GM19328 (cell line): ENCODE measurements around the gene HMGA1.
A peak's percentile ranks its signal among the peaks of the same experiment; 100 is the strongest.

Source experiments
- ATAC-seq: cut with Tn5 transposase; IDR thresholded peaks from one replicate; pipeline ENCODE4 v1.9.1; 2021; ENCODE audit warnings: mild to moderate bottlenecking, moderate library complexity; ENCODE audit not compliant: unreplicated experiment

The HMGA1 gene, protein sequence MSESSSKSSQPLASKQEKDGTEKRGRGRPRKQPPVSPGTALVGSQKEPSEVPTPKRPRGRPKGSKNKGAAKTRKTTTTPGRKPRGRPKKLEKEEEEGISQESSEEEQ

DNA sequence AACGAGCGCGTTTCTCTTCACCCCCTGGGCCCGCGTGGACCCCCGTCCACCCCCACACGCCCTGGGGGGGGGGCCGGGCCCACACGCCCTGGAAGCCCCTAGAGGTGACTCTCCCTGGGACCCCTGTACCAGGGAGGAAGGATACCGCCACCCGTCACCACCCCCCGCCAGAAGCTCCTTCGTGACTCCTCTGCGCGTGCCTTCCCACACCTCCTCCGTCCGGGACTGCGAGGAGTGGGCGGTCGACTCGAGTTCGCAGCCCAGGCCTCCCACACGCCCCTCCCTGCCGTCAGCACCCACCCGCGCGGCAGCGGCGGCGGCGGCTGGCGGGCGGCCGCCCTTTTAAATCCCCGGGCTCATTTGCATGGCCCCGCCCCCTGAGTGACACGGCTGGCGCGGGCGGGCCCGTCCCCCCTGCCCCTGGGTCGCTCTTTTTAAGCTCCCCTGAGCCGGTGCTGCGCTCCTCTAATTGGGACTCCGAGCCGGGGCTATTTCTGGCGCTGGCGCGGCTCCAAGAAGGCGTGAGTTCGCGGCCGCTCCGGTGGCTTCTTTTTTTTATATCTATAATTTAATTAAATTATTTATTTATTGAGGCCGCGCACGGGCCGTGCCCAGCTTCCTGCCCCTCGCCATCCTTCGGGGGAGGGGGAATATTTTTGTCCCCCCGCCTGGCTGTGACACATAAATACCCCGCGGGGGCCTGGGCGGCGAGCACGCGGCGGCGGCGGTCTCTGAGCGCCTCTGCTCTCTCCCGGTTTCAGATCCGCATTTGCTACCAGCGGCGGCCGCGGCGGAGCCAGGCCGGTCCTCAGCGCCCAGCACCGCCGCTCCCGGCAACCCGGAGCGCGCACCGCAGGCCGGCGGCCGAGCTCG, at the start of gene HMGA1:
TSS of gene HMGA1 (plus strand) at position 431 of the 873 bp plus-strand sequence. CDS start 3,908 bp downstream, outside the sequence.
- peak; percentile 54 for ATAC-seq

DNA sequence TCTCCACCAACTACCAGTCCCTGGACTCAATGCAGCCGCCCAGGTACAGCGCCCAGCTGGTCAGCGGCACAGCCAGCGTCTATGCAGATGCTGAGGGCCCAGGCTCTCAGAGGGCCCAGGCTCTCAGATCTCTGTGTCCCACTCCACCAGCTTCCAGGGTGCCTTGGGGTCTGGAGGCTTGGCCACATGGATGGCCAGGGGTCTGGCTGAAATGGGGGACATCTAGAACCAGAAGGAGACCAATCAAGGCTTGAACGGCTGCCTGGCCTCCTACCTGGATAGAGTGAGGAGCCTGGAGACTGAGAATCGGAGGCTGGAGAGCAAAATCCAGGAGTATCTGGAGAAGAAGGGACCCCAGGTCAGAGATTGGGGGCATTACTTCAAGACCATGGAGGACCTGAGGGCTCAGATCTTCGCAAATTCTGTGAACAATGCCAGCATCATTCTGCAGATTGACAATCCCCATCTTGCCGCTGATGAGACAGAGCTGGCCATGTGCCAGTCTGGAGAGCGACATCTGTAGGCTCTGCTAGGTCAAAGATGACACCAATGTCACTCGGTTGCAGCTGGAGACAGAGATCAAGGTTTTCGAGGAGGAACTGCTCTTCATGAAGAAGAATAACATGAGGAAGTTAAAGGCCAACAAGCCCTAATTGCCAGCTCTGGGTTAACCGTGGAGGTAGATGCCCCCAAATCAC, 46.7 kb upstream of the HMGA1 start:
- ATAC-seq, result no peak

DNA sequence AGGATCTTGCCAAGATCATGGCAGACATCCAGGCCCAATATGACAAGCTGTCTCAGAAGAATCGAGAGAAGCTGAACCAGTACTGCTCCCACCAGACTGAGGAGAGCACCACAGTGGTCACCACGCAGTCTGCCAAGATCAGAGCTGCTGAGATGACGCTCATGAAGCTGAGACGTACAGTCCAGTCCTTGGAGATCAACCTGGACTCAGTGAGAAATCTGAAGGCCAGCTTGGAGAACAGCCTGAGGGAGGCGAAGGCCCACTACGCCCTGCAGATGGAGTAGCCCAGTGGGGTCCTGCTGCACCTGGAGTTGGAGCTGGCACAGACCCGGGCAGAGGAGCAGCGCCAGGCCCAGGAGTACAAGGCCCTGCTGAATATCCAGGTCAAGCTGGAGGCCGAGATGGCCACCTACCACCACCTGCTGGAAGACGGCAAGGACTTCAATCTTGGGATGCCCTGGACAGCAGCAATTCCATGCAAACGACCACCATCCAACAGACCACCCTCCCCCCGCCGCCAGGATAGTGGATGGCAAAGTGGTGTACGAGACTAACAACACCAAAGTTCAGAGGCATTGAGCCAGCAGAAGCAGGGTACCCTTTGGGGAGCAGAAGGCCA, 46.1 kb upstream of the HMGA1 start:
- ATAC-seq, result no peak

DNA sequence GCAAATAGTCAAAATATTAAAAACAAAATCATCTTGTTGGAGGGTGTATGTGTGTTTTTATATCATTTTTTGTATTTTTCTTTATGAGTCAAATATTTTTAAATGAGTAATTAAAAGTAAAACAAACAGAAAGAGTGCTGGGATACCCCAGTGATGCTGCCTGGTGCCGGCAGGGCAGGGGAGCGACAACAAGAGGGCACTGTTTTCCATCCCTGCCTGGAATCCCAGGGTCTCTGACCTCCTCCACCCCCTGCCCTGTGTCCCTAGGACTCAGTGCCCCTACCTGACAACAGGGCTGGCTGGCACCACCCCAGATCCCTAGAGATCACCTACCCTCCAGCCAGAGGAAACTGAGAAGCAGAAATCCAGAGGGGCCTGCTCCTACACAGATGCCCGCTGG, 41.9 kb upstream of the HMGA1 start:
- no peak for ATAC-seq

DNA sequence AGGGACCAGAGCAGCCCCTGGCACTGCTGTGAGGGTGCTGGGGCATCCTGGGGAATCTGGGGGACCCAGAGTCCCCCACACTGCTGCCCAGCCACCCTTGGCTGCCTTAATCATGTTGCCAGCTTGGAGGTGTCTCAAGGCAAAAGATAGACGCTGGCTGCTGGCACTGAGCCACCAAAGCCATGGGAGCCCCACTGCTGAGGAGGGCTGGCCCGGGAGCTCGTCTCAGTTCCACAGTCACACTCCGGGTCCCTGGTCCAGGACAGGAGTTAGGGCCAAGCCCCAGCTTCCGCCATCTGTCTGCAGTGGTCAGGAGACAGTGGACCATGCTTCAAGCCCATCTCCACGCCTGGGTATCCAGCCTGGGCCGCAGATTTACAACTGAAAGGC, 41.0 kb upstream of the HMGA1 start:
- ATAC-seq, result no peak

DNA sequence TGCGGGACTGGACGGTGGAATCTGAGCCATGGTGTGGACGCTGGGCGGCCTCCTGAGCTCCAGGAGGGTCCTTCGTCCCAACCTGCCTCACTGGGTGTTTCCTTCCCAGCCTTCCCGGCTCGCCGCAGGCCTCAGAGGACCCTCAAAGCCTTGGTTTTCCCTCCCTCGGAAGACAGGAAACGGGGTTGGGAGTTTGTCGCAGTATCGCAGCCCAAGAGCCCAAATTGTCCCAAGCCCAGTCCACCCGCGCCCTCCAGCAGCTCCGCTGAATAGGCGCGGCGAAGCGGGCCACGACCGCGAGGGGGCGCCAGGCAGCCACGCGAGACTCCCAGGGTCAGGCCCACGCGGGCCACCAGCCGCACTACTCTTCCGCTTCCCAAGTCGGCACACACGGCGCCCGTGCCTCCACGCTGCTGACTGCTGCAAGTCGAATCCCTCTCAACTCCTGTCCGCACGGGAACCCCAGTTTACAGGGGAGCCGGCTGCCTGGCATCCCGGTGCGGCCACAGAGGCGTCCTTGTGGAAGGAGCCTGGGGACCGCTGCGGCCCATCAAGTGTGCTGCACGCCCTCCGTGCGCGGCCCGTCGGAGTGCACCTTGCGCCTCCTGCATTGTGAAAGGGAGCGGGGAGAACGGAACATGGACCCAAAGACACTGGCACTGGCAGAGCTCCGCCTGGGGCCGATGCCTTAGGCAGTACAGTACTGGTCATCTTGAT, 40.4 kb upstream of the HMGA1 start:
- peak; percentile 73 for ATAC-seq

DNA sequence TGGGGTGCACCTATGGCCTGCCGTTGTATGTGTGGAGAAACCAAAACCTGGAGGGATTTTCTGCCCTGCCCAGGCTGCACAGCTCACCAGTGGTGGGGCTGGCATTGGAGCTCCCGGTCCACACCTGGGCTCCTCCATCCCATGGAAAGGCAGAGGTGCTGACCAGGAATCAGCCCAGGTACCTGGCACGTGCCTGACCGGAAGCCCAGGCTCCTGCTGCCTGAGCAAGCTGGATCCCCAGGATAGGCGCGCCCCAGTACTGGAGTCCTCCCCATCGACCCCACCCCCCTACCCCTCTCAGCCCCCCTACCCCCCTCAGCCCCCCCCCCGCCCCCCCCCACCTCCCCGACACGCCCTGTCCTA, 39.9 kb upstream of the HMGA1 start:
- ATAC-seq, result no peak

DNA sequence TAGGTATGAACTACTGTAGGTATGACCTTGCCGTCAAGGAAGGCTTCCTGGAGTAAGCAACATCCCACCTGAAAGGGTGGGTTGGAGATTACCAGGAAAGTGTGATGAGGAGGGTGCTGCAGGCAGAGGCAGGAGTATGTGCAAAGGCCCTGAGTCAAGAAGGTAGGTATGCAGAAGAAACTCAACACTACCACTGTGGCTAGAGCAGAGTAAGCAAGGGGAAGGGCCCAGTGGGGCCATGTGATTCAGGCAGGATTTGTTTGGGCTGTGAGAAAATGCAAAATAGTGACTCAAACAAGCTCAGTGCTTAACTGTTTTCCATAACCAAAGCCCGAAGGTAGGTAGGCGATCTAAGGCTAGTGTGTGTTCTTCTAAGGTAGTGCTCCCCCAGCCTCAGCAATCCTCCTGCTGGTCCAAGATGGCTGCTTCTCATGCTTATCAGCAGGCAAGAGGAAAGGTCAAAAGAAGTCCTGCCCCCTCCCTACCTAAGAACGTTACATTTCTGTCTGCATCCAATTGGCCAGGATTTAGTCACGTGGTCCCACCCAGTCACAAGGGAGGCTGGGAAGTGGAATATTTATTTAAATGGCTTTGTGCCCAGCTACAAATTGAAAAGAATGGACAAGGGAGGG, 36.2 kb upstream of the HMGA1 start:
- no peak for ATAC-seq

DNA sequence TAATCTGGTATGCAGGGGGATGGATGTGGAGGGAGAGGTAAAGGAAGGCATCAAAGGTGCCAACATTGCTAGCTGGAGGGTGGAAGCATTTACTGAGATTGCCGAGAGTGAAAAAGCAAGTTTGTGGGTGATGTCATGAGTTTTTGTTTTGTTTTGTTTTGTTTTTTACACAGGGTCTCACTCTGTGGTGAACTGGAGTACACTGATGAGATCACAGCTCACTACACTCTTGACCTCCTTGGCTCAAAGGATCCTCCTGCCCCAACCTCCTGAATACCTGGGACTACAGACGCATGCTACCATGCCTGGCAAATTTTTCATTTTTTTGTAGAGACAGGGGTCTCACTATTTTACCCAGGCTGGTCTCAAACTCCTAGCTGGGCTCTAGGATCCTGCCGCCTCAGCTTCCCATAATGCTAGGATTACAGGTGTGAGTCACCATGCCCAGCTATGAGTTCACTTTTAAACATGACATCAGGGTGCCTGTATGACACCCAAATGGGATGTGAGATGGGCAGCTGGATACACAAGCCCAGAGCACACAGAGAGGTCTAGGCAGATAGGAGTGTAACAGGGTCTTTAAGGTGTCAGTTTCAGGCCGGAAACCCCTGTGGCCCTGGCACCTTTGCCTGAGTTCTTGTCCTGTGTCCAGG, 35.1 kb upstream of the HMGA1 start:
- no peak for ATAC-seq

DNA sequence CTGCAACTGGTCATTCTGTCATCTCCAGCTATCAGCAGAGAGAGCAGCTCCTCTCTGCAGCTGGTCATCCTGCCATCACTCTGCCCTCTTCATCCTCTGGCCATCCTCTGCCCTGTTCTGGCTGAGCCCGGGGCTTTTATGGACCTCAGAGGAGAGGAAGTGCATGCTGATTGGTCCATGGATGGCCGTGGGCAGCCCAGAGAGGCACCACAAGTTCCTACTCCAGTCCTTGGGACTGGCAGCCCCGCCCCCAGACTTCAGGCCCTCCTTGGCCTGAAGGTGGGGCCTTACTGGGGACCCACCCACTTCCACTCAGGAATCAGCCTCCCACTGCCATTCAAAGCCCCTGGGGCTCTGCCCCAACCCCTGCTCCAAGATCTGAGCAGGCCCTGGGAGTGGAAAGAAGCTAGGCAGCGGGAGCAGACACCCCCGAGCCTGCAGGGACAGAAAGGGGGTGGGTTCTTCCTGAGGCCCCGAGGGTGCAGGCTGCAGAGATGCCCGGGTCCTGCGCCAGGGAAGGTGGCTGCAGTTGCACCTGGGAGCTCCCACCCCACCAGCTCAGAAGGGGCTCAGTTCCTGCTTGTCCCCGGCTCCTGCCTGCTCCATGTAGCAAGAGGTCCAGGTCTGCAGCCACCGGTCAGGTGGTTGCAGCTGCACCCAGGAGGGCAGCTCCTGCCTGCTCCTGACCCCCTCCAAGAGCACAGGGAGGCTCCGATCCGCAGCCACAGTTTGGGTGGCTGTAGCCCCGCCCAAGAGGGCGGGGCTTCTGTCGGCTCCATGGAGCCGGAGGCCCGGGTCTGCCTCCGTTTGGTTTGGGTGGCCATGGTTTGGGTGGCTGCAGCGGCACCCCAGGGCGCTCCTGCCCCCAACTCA, 34.1 kb upstream of the HMGA1 start:
- no peak for ATAC-seq

DNA sequence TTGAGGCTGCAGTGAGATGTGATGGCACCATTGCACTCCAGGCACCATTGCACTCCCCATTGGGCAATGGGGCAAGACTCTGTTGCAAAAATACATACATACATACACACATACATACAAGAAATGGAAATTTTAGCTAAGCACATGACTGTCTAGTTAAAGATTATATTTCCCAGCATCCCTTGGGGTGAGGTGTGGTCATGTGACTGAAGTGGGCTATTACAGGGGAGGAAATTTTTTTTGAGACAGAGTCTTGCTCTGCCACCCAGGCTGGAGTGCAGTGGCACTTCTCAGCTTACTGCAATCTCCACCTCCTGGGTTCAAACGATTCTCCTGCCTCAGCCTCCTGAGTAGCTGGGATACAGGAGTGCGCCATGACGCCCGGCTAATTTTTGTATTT, 32.0 kb upstream of the HMGA1 start:
- ATAC-seq, result no peak

DNA sequence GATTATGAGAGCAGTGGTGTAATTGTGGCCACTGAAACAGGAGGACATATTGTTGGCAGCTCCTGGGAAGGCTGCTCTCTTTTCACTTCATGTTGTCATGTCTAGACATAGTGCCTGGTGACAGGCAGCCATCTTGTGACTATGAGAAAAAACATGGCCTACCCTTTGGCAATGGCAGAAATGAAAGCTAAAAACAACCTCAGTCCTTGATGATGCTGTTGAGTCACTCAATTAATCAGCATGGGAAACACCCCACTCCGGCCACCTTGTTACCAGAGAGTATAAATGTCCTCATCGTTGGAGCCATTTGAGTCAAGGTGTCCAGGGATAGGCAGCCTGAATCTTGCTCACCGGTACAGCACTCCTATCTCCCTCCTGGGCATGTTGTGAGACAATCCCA, 31.2 kb upstream of the HMGA1 start:
- no peak for ATAC-seq

DNA sequence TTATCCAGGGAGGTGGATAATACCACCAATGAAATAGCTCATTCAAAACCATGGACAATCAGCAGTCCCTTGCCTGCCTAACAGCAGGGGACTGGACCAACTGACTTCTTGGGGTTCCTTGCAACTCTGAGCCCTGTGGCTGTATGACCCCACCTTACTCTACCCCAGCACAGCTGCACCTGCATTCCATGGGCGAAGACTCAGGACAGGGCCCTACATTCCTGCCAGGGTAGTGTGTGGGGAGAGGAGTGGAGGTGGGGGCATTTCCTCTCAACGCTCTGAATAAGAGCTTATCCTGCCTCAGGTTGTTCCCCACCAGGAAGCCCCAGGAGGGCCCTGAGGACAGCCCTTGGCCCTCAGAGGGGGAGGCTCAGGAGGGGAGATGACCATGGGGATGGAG, 30.8 kb upstream of the HMGA1 start:
- no peak for ATAC-seq

DNA sequence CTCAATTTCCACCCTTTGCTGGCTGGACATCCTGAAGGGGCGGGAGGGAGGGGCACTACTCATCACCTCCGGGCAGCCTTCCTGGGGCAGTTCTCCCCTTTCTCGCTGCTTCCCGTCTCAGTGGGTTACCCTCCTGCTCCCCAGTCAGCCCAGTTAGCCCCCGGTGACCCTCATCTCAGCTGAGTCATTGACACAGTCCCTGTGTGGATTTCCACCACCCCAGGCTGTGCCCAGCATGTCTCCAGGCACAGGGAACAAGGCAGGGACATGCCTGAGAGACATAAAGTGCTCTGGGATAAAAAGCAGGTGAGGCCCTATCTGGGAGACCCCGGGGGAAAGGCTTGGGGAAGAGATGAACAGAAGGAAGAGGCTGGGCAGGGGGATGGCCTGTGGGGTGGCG, 29.9 kb upstream of the HMGA1 start:
- no peak for ATAC-seq

DNA sequence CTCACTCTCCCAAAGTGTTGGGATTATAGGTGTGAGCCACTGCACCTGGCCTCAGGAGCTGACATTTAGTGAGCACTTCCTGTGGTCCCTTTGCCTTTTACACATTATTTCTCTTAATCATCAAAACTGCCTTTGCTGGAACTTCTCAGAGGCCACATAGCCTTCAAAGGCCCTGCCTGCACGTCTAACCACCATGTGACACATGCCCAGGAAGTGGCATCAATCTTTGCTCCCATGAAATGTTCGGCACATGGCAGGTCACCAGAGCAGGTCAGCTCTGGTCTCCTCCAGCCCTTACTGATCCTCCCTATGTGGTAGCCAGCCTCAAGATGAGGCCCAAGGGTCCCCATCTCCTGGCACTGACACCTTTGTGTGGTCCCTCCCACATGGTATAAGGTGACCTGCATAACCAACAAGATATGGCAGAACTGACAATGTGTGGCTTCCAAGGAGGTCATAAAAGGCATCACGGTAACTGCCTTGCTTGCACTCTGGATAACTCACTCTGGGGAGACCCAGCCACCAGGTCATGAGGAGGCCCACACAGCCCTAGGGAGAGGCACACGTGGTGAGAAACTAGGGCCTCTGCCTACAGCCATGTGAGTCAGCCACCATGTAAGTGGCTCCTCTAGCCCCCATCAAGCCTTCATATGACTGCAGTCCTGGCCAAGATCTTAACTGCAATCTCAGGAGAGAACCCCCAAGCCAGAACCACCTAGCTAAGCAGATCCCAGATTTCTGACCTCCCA, 28.8 kb upstream of the HMGA1 start:
- ATAC-seq, result no peak

DNA sequence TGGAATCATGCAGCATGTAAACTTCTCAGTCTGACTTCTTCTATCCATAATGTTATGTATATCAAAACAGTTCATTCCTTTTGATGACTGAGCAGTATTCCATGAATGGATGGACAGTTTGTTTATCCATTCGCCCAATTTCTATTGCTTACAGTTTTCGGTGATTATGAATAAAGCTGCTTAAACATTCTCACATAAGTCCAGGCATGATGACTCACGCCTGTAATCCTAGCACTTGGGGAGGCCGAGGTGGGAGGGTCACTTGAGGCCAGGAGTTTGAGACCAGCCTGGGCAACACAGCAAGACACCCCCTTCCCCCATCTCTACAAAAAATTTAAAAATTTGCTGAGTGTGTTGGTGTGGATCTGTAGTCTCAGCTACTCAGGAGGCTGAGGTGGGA, 22.9 kb upstream of the HMGA1 start:
- no peak for ATAC-seq

DNA sequence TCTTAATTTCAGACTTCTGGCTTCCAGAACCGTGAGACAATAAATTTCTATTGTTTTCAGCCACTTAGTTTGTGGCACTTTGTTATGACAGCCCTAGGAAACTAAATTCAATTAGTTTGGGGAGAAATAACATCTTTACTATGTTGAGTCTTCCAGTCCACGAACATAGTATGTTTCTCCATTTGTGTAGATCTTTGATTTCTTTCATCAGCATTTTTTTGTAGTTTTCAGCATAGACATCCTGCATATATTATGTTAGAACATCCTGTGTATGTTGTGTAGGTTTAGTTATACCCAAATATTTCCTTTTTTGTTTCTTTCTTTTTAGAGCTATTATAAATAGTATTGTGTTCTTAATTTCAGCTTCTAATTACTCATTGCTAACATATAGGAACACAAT, 18.0 kb upstream of the HMGA1 start:
- no peak for ATAC-seq

DNA sequence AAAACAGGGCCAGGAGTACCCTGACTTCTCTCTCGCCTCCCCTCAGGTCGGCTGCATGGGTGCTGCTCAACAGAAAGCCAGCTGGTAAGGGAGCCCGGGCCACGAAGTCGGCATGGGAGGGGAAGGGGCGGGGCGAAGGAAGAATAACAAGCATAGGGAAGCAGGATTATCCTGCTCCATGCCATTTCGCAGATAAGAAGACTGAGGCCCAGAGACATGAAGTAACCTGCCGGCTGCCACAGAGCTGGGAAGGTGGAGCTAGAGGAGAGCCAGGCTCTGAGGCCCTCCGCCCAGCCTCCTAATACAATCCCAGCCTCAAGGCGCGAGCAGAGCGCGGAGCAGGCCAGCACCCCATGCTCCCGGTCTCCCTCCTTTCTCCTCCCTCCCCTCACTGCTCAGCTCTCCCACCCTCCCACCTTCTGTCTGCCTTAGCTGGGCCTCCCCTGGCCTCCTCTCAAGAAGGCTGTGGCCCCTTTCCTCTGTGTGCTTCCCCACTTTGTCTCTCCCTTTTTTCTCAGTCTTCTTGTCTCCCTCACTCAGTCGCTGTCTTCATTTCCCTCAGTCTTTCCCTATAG, 13.2 kb upstream of the HMGA1 start:
- peak; percentile 13 for ATAC-seq
